H9 (cell line): ENCODE measurements around the gene COPS8. TPM values are rescaled to one million over a fixed set of nuclear protein-coding genes. Genes with fewer than 3 reads are reported as not detected.

Experiments used
- DNase-seq: peaks from one replicate; pipeline ENCODE4 v3.0.0-alpha.2; 2017
- H2AFZ ChIP-seq: one replicate; pipeline ENCODE4 v1.6.1; 2013; ENCODE audit warnings: mild to moderate bottlenecking, low read length, control low read depth, moderate library complexity
- H2AK5ac ChIP-seq: 2 replicates; pipeline ENCODE4 v1.6.1; 2013; ENCODE audit warnings: low read length, control low read depth, mixed read lengths; ENCODE audit not compliant: insufficient read length
- H2BK120ac ChIP-seq: one replicate; pipeline ENCODE4 v1.6.1; 2013; ENCODE audit warnings: low read depth, mild to moderate bottlenecking, low read length, control low read depth, inconsistent platforms; ENCODE audit not compliant: poor library complexity, severe bottlenecking
- H2BK12ac ChIP-seq: 2 replicates; pipeline ENCODE4 v1.6.1; 2013; ENCODE audit warnings: low read length, control low read depth, mixed read lengths, low read depth; ENCODE audit not compliant: insufficient read length
- H2BK15ac ChIP-seq: 2 replicates; pipeline ENCODE4 v1.6.1; 2013; ENCODE audit warnings: low read depth, low read length, control low read depth
- H2BK20ac ChIP-seq: one replicate; pipeline ENCODE4 v1.6.1; 2013; ENCODE audit warnings: low read depth, mild to moderate bottlenecking, low read length, control low read depth, inconsistent platforms; ENCODE audit not compliant: poor library complexity, severe bottlenecking
- H2BK5ac ChIP-seq: 2 replicates; pipeline ENCODE4 v1.6.1; 2013; ENCODE audit warnings: low read length, control low read depth, mixed read lengths; ENCODE audit not compliant: insufficient read length
- H3K14ac ChIP-seq: 2 replicates; pipeline ENCODE4 v1.6.1; 2013; ENCODE audit warnings: low read length, control low read depth; ENCODE audit not compliant: insufficient read depth
- H3K18ac ChIP-seq: 2 replicates; pipeline ENCODE4 v1.6.1; 2013; ENCODE audit warnings: low read depth, mild to moderate bottlenecking, mixed read lengths, low read length, control low read depth; ENCODE audit not compliant: insufficient read length
- H3K23ac ChIP-seq: 2 replicates; pipeline ENCODE4 v1.6.1; 2013; ENCODE audit warnings: low read length, control low read depth, mixed read lengths, low read depth; ENCODE audit not compliant: insufficient read length
- H3K23me2 ChIP-seq: 2 replicates; pipeline ENCODE4 v1.6.1; 2013; ENCODE audit warnings: low read depth, mild to moderate bottlenecking, mixed read lengths, low read length, control low read depth; ENCODE audit not compliant: insufficient read length, poor library complexity, severe bottlenecking
- H3K27ac ChIP-seq: 2 replicates; pipeline ENCODE4 v1.5.1; 2013; ENCODE audit warnings: low read length, control low read depth, mixed read lengths, low read depth; ENCODE audit not compliant: insufficient read length
- H3K27me3 ChIP-seq: 2 replicates; pipeline ENCODE4 v1.6.1; 2013; ENCODE audit warnings: low read length, control low read depth, inconsistent platforms; ENCODE audit not compliant: insufficient read depth
- H3K4ac ChIP-seq: 2 replicates; pipeline ENCODE4 v1.6.1; 2013; ENCODE audit warnings: low read depth, mild to moderate bottlenecking, control low read depth, inconsistent platforms, low read length, moderate library complexity
- H3K4me1 ChIP-seq: 2 replicates; pipeline ENCODE4 v1.6.1; 2013; ENCODE audit warnings: low read length, control low read depth, inconsistent platforms; ENCODE audit not compliant: insufficient read depth
- H3K4me2 ChIP-seq: 2 replicates; pipeline ENCODE4 v1.6.1; 2013; ENCODE audit warnings: low read length, control low read depth, mixed read lengths; ENCODE audit not compliant: insufficient read length, insufficient read depth
- H3K56ac ChIP-seq: 2 replicates; pipeline ENCODE4 v1.6.1; 2013; ENCODE audit warnings: low read depth, mild to moderate bottlenecking, mixed read lengths, low read length, control low read depth; ENCODE audit not compliant: insufficient read length
- H3K79me1 ChIP-seq: 2 replicates; pipeline ENCODE4 v1.6.1; 2013; ENCODE audit warnings: low read depth, mild to moderate bottlenecking, moderate library complexity, low read length, control low read depth, inconsistent platforms; ENCODE audit not compliant: insufficient read depth, poor library complexity, severe bottlenecking
- H3K79me2 ChIP-seq: 2 replicates; pipeline ENCODE4 v1.6.1; 2013; ENCODE audit warnings: low read length, control low read depth, inconsistent platforms; ENCODE audit not compliant: insufficient read depth
- H3K9ac ChIP-seq: 2 replicates; pipeline ENCODE4 v1.6.1; 2013; ENCODE audit warnings: low read length, control low read depth, mixed read lengths; ENCODE audit not compliant: insufficient read length; ENCODE audit errors: extremely low read depth
- H3K9me3 ChIP-seq: one replicate; pipeline ENCODE4 v1.6.1; 2013; ENCODE audit warnings: low read depth, low read length, inconsistent platforms; ENCODE audit not compliant: control insufficient read depth
- H3T11ph ChIP-seq: one replicate; pipeline ENCODE4 v1.6.1; 2013; ENCODE audit warnings: mild to moderate bottlenecking, low read length, control low read depth, inconsistent platforms
- H4K20me1 ChIP-seq: one replicate; pipeline ENCODE4 v1.6.1; 2013; ENCODE audit not compliant: control insufficient read depth, insufficient read length, insufficient read depth
- H4K5ac ChIP-seq: 2 replicates; pipeline ENCODE4 v1.6.1; 2013; ENCODE audit warnings: low read depth, mild to moderate bottlenecking, mixed read lengths, low read length, control low read depth; ENCODE audit not compliant: insufficient read length
- H4K8ac ChIP-seq: replicated peaks from 2 replicates; pipeline ENCODE4 v1.6.1; 2013; ENCODE audit warnings: low read length, control low read depth, mixed read lengths, low read depth; ENCODE audit not compliant: insufficient read length
- H4K91ac ChIP-seq: 2 replicates; pipeline ENCODE4 v1.6.1; 2013; ENCODE audit warnings: low read depth, mild to moderate bottlenecking, moderate library complexity, mixed read lengths, low read length, control low read depth; ENCODE audit not compliant: insufficient read length
- H3K27ac Mint-ChIP-seq, 3 experiments: 2 replicates in 2 of 3; 3 replicates in 1 of 3; pipeline ENCODE4 v1.8.0; 2020 to 2021; ENCODE audit warnings: mixed read lengths in 3 of 3, mild to moderate bottlenecking in 1 of 3, moderate library complexity in 1 of 3
- H3K27me3 Mint-ChIP-seq: 2 replicates; pipeline ENCODE4 v1.8.0; 2021; ENCODE audit warnings: low read depth, mild to moderate bottlenecking, moderate library complexity, mixed read lengths
- H3K36me3 Mint-ChIP-seq, 3 experiments: 2 replicates in 2 of 3; 3 replicates in 1 of 3; pipeline ENCODE4 v1.8.0; 2020 to 2021; ENCODE audit warnings: low read depth in 3 of 3, mixed read lengths in 3 of 3; ENCODE audit not compliant: insufficient read depth in 1 of 3
- H3K4me1 Mint-ChIP-seq, 2 experiments: 2 replicates each; pipeline ENCODE4 v1.8.0; 2020; ENCODE audit warnings: mixed read lengths in 2 of 2
- H3K4me3 Mint-ChIP-seq, 2 experiments: 2 replicates in 1 of 2; 3 replicates in 1 of 2; pipeline ENCODE4 v1.8.0; 2020 to 2021; ENCODE audit warnings: mild to moderate bottlenecking in 2 of 2, mixed read lengths in 2 of 2, moderate library complexity in 1 of 2
- H3K9me3 Mint-ChIP-seq, 2 experiments: 2 replicates in 1 of 2; 3 replicates in 1 of 2; pipeline ENCODE4 v1.8.0; 2020; ENCODE audit warnings: mild to moderate bottlenecking in 2 of 2, mixed read lengths in 2 of 2, moderate library complexity in 1 of 2
- WGBS: extraction: QIAGEN DNeasy Blood & Tissue Kit; methylation state at CpG from one replicate; pipeline ENCODE4 v1.1.7; 2013; ENCODE audit warnings: missing lambda C conversion rate, low lambda C conversion rate, mixed read lengths; ENCODE audit not compliant: insufficient read length; ENCODE audit errors: extremely low coverage; 5-methylcytosine and 5-hydroxymethylcytosine counted together
- total RNA-seq: library from RNA; stranded (reverse); gene quantifications from 2 replicates; pipeline ENCODE4 v1.2.1, GENCODE V29; 2021
- TF ChIP-seq, protein P1 (sequence below): fragments of 200-600 bp; sonication (generic); conservative IDR thresholded peaks from 3 replicates; pipeline ENCODE4 v1.8.0; 2021; ENCODE audit warnings: antibody characterized with exemption, mild to moderate bottlenecking

COPS8 gene
- total RNA-seq, 1 experiment from 2014 or later: 65.2 TPM

DNA sequence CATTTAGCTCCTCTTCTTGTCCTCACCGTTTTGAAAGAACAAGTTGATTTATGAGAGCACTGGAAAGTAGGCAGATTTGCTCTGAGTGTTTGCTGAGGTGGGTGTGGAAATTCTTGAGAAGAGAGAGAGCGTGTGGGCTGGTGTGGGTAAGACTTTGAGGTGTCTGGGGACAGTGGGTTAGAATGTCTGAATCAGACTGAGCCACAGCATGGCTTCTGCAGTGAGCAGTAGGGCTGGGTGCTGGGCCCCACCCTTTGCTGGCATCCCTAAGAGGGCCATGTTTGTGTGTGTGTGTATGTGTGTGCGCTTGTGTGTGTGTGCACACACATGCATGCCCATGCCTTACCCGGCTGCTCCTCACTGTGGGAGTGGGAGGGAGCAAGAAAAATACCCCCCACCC, 63.7 kb downstream of the COPS8 start:
- H3K27ac ChIP-seq: no peak overlapping the region
- TF ChIP-seq, protein P1, sequence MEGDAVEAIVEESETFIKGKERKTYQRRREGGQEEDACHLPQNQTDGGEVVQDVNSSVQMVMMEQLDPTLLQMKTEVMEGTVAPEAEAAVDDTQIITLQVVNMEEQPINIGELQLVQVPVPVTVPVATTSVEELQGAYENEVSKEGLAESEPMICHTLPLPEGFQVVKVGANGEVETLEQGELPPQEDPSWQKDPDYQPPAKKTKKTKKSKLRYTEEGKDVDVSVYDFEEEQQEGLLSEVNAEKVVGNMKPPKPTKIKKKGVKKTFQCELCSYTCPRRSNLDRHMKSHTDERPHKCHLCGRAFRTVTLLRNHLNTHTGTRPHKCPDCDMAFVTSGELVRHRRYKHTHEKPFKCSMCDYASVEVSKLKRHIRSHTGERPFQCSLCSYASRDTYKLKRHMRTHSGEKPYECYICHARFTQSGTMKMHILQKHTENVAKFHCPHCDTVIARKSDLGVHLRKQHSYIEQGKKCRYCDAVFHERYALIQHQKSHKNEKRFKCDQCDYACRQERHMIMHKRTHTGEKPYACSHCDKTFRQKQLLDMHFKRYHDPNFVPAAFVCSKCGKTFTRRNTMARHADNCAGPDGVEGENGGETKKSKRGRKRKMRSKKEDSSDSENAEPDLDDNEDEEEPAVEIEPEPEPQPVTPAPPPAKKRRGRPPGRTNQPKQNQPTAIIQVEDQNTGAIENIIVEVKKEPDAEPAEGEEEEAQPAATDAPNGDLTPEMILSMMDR: no peak
- H2BK5ac ChIP-seq: no peak overlapping the region
- H3K4me1 ChIP-seq: no peaks in the 10 kb centered on the region
- H4K91ac ChIP-seq: no peak overlapping the region
- Mint-ChIP-seq H3K27ac (no peak overlapping the region), H3K4me1 (no peaks in the 10 kb centered on the region), H3K36me3 (peaks cover 4 to 16% (median 7%) of the 10 kb centered on the region in 3 experiments; a peak in 5 of 7 replicates), H3K9me3 (peaks cover 29 to 32% of the 10 kb centered on the region in 2 experiments), H3K27me3 (peaks cover 3% of the 10 kb centered on the region), H3K4me3 (no peak overlapping the region)
- H3T11ph ChIP-seq: no peak overlapping the region
- WGBS: no CpG with 5 or more reads among the region's 4 CpGs
- no peak overlapping the region for H3K23ac ChIP-seq
- H3K9ac ChIP-seq: no peak overlapping the region
- no peaks in the 10 kb centered on the region for H3K23me2 ChIP-seq
- no peak overlapping the region for H2AFZ ChIP-seq
- H3K79me1 ChIP-seq: no peaks in the 10 kb centered on the region
- H3K4ac ChIP-seq: no peak overlapping the region
- no peak overlapping the region for H2AK5ac ChIP-seq
- no peak for DNase-seq
- H3K79me2 ChIP-seq: no peaks in the 10 kb centered on the region
- H3K56ac ChIP-seq: no peak overlapping the region
- no peaks in the 10 kb centered on the region for H4K20me1 ChIP-seq
- no peak overlapping the region for H2BK120ac ChIP-seq
- no peak overlapping the region for H3K4me2 ChIP-seq
- H4K8ac ChIP-seq: no peak overlapping the region
- no peak overlapping the region for H2BK12ac ChIP-seq
- H2BK20ac ChIP-seq: no peak overlapping the region
- H3K14ac ChIP-seq: no peak overlapping the region
- no peaks in the 10 kb centered on the region for H3K27me3 ChIP-seq
- no peak overlapping the region for H3K18ac ChIP-seq
- H3K9me3 ChIP-seq: no peaks in the 10 kb centered on the region
- no peak overlapping the region for H2BK15ac ChIP-seq
- H4K5ac ChIP-seq: no peak overlapping the region
